Fibroblast of skin of right biceps (primary cell): ENCODE results near the gene C7.
"Not testable (repeated sequence)": the region's sequence is repeated elsewhere in the genome, so short reads cannot be mapped to it uniquely, and the experiment has no call there.

Experiments used
- DNase-seq: peaks from one replicate; pipeline ENCODE4 v3.0.0-alpha.2; 2013

The C7 gene

DNA sequence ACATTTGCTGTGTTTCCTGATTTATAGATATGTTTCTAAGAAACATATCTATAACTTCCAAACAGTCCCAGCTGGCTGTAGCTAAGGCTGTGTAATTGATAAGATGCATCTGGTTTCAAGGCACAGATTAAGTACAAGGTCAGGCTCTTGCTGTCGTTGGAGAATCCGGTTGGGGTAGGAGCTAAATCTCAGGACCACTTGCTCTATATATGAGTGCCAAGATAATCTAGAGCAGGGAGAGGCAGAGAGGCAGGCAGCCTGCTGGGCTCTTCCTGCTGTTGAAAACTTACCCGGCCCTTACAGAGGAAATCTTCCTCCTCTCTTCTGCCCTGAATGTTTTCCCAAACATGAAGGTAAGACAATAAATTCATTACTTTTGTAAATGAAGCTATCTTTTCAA, at the start of gene C7:
Gene C7 (plus strand): TSS at position 234 of the 400 bp plus-strand sequence. CDS start 114 bp downstream, at position 348.
- no peak for DNase-seq

DNA sequence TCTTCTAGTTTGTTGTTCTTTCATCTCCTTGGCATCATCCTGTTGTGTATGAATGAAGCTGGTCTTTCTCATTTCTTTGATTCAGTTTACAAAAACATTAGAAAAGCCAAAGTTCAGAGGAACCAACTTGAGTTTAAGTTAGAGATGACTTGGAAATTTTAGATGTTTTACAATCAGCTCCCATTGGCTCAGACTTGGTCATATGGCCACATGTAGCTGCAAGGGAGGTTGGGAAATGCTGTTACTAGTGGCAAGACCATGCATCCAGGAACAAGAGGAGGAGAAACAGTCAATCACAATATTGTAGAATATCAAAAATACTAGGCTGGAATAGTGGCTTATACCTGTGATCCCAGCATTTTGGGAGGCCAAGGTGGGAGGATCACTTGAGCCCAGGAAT, 48.6 kb upstream of the C7 start:
- no peak for DNase-seq

DNA sequence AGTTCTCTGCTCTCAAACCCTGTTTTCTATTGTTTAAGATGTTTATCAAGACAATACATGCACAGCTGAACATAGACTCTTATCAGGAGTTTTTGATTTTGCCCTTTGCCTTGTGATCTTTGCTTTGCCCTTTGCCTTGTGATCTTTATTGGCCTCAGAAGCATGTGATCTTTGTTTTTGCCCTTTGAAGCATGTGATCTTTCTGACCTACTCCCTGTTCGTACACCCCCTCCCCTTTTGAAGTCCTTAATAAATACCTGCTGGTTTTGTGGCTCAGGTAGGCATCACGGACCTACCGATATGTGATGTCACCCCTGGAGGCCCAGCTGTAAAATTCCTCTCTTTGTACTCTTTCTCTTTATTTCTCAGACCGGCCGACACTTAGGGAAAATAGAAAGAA, 44.3 kb upstream of the C7 start:
- DNase-seq, result not testable (repeated sequence)

DNA sequence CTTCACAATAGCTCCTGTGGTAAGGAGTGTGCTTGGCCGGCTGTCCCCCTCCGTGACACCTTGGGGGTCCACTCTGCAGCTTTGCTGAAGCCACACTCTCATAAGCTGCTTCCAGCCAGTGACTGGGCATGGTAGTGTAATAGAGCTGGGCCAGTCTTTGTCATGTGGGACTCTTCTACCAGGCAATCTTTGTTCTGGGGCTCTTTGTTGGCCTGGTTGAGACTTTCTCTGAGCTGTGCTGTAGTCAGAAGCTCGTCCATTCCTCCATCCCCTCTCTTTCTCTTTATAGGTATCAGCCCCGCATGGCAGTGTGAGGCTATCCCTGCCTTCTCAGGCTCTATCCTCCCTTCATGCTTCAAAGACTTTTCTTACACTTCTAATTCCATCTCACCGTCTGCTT, 42.5 kb upstream of the C7 start:
- DNase-seq, result no peak

DNA sequence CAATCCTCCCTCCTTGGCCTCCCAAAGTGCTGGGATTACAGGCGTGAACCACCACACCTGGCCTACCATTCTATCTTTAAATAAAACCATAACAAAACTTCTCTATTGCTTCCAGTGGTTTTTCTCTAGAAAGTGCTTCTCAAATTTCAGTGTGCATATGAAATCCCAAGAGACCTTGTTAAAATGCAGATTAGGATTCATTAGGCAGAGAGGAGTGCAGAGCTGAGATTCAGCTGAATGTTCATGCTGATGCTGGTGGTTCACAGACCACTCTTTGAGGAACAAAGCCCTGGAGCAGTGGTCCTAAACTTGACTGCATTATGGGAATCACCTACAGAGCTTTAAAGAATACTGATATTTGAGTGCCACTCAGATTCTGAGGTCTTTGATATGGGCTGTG, 39.9 kb upstream of the C7 start:
- DNase-seq, result no peak

DNA sequence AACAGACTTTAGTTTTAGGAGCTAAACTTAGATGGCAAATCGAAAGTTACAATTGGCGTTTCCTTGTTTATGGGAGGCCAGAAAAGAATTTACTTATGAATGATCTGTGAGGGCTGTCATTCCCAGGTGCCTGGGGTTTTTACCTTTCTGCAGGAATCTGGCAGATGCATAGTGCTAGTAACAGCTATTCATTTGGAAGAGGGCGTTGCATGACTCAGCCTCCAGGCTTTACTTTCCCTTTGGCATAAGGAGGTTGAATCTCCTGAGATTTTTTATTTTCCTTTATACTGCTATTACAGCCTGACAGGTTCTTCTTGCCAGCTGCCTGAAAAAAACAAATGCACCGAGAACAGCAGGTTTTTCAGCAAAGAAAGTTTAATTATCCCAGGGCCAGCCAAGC, 38.1 kb upstream of the C7 start:
- DNase-seq, result no peak

DNA sequence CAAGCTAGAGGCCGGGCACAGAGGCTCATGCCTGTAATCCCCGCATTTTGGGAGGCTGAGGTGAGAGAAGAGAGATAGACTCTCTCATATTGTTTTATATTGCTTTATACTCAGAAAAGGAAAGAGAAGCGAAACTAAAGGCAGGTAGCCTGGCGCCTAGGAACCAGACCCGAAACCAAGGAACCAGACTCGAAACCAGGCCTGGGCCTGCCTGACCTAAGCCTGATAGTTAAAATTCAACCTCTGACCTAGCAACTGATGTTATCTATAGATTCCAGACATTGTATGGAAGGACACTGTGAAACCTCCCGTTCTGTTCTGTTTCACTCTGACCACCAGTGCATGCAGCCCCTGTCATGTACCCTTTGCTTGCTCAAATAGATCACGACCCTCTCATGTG, 37.0 kb upstream of the C7 start:
- DNase-seq, result not testable (repeated sequence)

DNA sequence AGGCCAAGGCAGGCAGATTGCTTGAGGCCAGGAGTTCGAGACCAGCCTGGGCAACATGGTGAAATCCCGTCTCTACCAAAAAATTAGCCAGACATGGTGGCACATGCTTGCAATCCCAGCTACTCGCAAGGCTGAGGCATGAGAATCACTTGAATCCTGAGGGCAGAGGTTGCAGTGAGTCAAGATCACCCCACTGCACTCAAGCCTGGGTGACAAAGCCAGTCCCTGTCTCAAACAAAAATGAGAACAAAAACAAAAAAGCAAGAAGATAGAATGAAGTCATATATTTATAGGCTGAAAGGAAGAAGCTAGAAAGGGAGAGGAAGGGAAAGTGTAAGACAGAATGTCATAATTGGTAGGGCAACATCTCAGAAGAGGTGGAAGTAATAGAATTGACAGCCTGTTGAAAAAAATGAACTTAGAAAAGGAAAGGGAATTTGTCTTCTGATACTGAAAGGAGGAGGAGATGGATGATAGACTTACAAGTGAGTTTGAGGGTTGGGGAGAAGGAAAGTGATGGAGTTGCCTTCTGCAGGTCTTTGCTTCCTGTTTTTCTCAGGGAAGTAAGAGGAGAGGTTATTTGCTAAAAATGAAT, 35.9 kb upstream of the C7 start:
- DNase-seq, result no peak

DNA sequence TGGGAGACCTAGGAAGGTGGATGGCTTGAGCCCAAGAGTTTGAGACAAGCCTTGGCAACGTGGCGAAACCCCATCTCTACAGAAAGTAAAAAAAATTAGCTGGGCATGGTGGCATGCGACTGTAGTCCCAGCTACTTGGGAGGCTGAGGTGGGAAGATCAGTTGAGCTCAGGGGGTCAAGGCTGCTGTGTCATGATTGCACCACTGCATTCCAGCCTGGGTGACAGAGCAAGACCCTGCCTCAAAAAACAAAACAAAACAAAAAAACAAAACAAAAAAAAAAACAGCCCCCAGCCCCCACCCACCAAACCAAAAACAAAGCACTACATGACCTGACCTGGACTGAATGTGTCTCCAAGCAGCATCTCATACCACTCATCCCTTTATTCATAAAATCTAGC, 33.3 kb upstream of the C7 start:
- DNase-seq, result no peak

DNA sequence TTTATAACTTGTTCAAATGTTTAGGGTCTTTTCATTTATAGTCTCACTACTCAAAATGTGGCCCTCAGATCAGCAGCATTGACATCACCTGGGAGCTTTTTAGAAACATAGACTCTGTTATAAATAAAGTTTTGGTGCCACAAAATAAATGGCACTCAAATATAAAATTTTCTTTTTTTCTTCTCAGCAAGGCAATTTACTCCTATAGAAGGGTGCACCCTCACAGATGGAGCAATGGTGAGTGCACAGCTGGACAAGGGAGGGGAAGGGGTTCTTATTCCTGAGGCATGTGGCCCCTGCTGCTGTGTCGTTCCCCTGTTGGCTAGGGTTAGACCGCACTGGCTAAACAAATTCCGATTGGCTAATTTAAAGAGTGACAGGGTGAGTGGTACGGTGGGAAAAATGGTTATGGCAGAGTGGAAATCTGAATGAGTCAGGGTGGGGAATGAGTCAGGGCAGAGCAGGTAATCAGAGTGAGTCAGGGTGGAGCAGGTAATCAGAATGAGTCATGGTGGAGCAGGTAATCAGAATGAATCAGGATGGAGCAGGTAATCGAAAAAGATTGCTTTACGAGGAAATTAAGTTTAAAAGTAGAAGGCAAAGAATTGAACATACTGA, 31.8 kb upstream of the C7 start:
- no peak for DNase-seq

DNA sequence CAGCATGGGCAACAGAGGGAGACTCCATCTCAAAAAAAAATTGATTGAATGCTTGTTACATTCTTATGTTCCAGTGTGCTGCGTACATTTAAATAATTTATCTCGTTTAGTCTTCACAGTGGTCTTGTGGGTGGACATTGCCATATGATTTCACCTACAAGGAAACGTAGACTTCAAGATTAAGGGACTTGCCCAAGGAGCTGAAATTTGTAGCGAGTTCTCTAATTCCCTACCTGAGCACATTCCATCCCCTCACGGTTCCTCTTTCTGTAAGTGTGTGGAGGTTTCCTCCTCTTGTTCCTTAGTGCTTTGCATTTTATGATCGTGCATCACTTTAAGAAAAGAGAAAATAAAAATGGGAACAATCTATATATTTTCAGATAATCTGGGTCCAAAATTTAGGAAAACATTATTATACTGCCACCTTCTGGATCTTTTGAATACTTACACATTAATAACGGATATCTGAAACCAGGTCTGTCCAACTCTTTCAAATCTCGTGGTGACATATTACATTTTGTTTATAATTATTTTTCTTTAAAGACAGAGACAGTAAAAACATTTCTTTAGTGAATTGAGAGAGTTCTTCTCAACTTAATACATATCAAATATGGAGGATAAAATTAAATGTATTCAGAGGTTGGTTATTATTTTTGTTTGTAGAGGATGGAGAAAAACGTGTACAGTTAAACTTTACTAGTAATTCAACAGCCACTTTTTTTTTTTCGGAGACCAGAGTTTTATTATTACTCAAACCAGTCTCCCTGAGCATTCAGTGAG, 29.9 kb upstream of the C7 start:
- DNase-seq, result peak; percentile 25

DNA sequence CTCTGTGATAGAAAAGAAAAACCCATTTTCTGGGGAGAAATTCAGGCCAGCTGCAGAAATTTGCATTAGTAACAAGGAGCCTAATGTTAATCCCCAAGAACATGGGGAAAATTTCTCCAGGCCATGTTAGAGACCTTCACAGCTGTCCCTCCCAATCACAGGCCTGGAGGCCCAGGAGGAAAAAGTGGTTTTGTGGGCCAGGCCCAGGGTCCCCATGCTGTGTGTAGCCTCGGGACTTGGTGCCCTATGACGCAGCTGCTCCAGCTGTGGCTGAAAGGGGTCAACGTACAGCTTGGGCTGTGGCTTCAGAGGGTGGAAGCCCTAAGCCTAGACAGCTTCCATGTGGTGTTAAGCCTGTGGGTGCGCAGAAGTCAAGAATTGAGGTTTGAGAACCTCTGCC, 27.0 kb upstream of the C7 start:
- DNase-seq, result no peak

DNA sequence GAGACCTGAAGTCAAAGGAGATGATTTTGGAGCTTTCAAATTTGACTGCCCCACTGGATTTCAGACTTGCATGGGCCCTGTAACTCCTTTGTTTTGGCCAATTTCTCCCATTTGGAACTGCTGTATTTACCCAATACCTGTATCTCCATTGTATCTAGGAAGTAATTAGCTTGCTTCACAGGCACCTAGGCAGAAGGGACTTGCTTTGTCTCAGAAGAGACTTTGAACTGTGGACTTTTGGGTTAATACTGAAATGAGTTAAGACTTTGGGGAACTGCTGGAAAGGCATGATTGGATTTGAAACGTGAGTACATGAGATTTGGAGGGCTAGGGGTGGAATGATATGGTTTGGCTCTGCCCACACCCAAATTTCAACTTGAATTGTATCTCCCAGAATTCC, 26.2 kb upstream of the C7 start:
- DNase-seq, result not testable (repeated sequence)

DNA sequence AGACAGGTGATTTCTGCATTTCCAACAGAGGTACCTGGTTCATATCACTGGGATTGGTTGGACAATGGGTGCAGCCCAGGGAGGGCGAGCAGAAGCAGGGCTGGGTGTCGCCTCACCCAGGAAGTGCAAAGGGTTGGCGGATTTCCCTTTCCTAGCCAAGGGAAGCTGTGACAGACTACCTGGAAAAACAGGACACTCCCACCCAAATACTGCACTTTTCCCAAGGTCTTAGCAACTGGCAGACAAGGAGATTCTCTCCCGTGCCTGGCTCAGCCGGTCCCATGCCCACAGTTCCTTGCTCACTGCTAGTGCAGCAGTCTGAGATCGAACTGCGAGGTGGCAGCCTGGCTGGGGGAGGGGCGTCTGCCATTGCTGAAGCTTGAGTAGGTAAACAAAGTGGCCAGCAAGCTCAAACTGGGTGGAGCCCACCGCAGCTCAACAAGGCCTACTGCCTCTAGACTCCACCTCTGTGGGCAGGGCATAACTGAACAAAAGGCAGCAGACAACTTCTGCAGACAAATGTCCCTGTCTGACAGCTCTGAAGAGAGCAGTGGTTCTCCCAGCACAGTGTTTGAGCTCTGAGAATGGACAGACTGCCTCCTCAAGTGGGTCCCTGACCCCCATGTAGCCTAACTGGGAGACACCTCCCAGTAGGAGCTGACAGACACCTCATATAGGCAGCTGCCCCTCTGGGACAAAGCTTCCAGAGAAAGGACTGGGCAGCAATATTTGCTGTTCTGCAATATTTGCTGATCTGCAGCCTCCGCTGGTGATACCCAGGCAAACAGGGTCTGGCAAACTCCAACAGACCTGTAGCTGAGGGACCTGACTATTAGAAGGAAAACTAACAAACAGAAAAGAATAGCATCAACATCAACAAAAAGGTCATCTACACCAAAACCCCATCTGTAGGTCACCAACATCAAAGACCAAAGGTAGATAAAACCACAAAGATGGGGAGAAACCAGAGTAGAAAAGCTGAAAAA, 13.6 kb upstream of the C7 start:
- DNase-seq, result not testable (repeated sequence)

DNA sequence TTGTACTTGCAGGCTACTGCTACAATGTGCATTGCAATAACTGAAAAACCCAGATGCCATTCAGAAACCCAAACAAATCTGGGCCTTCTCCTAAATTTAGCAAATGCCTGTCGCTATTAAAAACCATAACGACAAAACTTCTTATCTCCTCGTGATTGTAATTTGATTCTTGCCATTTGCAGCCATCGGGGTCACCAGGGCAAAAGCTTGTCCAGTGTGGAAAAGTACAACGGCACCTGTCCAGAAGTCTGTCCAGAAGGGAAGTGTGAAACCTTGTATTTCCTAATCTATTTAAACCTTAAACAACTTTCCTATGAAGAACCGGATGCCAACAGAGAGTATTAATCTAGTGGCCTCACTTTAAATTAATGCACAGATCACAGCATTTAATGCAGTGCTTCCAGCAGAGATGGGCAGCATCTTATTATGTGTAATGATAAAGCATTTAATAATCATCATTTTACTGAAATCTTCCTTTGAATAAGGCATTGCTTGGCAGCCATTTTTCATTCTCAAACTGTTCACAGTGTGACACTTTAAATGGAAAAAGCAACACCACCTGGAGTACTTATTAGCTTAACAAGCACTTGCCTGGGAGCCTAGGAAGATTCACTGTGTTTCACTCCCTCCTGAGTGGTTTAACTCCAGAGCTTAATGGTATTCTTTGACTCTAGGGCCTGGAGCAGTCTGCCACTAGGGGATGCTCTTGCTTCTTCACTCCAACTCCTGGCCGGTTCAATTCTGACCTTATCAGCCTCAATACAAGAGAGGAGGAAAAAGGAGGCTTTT, 4.9 kb upstream of the C7 start:
- peak; percentile 31 for DNase-seq

DNA sequence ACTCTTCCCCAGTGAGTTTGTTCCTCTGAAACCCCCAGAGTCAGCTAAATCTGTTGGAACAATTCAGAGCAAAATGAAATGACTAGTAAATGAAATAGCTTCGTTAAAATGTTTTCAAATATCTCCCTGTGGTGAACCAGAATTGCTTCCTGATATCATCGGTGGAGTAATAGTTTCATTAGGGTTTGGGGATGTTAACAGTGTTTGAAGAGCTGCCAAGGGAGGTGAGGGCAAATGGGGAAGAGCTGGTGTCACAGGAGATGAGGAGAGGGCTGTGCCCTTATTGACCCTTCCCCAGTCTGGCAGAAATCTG, 4.3 kb upstream of the C7 start:
- no peak for DNase-seq

DNA sequence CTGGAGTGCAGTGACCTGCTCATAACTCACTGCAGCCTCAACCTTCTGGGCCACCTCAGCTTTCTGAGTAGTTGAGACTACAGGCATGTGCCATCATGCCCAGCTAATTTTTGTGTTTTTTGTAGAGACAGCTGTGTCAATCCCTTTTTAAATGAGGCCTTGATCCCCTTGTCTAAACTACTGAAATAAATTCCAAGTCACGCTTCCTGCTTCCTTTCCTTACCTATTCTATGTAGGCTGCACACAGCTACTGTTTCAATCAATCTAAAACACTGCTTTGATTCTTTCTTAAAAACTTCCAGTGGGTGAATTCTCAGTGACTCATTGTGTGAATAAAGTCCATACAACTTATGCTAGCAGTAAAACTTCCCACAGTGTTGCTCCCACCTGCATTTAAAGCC, 2.9 kb upstream of the C7 start:
- DNase-seq, result no peak

DNA sequence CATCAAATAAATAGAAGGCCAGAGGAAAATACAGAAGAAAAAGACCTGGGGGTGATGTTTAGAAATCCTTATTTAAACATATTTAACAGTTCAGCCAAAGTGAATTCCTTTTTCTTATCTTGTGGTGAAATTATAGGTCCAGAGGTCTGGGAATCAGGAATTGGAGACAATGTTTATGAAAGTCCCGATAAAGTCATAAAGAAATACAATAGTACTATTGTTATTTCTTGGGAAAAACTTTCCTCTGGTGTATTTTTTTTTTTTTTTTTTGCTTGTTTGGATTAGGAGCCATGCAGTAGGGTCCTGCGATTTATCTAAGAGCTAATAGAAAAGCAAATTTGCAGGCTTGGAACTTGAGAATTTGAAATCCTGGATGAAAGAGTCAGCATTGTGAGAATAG, 426 bp downstream of the C7 start:
- no peak for DNase-seq

DNA sequence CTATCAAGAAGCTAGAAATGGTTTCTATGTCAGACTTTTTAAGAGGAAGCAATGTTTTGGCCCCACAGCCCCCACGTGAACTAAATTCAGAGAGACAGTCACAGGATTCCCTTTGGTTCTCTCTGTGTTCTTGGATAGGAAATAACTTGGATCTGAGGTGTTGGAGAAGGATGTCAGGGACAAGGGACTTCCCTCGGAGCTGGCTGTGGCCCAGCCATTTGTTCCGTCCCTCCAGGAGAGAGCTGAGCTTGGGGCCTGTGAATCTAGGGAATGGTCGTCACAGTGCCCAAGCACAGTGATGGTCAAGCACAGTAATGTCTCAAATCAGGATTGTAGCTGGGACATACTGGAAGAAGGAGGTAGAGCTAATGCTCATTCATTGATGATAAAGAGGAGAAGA, 2.0 kb downstream of the C7 start:
- no peak for DNase-seq

DNA sequence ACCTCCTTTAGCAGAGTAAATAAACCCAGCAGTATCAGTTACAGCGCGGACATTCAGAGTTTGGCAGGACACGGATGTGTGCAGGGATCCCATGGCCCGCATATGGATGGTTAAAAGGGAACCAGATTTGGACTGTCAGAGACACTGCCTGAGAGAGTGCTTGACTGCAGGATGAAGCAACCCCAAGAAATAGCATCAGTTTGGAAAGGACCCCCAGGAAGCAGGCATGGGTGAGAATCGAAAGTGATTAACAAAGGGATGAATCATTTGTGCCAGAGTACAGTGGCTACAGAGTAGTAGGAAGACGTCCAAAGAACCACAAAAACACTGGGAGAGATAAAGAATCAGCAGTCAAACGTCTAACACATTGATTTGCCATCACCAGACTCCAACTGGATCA, 5.5 kb downstream of the C7 start:
- peak; percentile 12 for DNase-seq

DNA sequence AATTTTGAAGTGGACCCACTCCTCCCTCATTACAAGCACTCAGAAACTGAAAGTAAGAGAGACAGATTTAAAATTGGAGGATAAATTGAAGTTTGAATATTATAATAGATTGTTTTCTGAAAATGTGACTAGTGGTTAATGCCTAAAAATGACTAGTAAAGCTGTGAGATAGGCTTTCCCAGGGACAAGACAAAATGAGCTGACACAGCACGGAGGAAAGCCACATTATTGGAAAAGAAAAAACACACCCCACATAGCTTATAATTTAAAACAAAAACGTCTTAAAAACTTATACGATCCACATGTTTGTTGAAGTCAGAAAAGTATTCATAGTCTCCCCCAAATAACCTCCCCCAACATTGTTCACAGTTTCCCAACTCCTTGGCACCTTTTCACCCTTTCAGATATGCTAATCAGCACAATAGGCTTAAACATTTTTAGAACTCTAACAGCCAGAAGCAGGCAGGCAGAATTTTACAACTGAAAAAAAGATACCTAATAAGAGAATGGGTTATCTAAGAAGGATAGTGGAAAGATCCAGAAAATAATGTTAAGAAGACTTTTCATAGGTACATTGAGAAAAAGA, 6.1 kb downstream of the C7 start:
- DNase-seq, result no peak

DNA sequence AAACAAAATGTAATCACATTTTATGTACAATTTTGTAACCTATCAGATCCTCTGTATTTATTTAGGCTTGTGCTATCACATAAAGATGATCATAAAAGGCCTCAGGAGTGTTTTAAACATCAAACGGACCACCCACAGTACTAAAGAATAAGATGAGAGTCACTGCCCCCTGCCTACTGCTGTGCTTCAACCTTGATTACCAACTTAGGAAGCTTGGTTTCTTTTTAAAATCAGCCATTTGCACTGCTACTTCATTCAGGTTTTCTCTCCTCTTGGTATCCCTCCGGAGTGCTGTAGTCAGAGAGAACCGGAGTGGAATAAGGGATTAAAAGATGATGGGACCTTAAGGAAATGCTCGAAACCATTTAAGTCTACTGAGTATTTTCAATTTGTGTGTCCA, 6.9 kb downstream of the C7 start:
- DNase-seq, result no peak
